DND-41 (cell line): ENCODE data around the gene RBFOX2.

ENCODE experiments used
- ATAC-seq: fragments of 200-7000 bp; cut with Tn5 transposase; 3 replicates; pipeline ENCODE4 v1.9.1; 2021; ENCODE audit warnings: low read depth; ENCODE audit not compliant: insufficient read depth
- DNase-seq: peaks from one replicate; pipeline ENCODE4 v3.0.0-alpha.2; 2020
- H2AFZ ChIP-seq: 2 replicates; pipeline ENCODE4 v1.6.0; 2012; ENCODE audit warnings: low read depth, low read length
- H3K27ac ChIP-seq: 2 replicates; pipeline ENCODE4 v1.5.1; 2012; ENCODE audit warnings: low read length, inconsistent platforms
- H3K27me3 ChIP-seq: fragments of 200-600 bp; sonication (generic); 2 replicates; pipeline ENCODE4 v1.6.0; 2012; ENCODE audit warnings: low read length, mild to moderate bottlenecking, inconsistent platforms; ENCODE audit not compliant: insufficient read depth, poor library complexity
- H3K36me3 ChIP-seq: 2 replicates; pipeline ENCODE4 v1.5.1; 2012; ENCODE audit warnings: low read length, inconsistent platforms; ENCODE audit not compliant: insufficient read depth
- H3K4me1 ChIP-seq: 2 replicates; pipeline ENCODE4 v1.5.1; 2012; ENCODE audit warnings: mild to moderate bottlenecking, low read length; ENCODE audit not compliant: insufficient read depth
- H3K4me2 ChIP-seq: 2 replicates; pipeline ENCODE4 v1.6.0; 2012; ENCODE audit warnings: mild to moderate bottlenecking, moderate library complexity, low read length, inconsistent platforms; ENCODE audit not compliant: insufficient read depth
- H3K4me3 ChIP-seq, 2 experiments: fragments of 200-600 bp in 1 of 2; shearing (Covaris generic) in 1 of 2; 2 replicates each; pipeline ENCODE4 v1.5.1; 2012 to 2016; ENCODE audit warnings: inconsistent platforms in 2 of 2, low read length in 2 of 2, mild to moderate bottlenecking in 2 of 2, low read depth in 1 of 2, moderate library complexity in 1 of 2
- H3K79me2 ChIP-seq: 2 replicates; pipeline ENCODE4 v1.6.0; 2012; ENCODE audit warnings: low read length, inconsistent platforms; ENCODE audit not compliant: insufficient read depth
- H3K9ac ChIP-seq: 2 replicates; pipeline ENCODE4 v1.6.0; 2012; ENCODE audit warnings: low read depth, mild to moderate bottlenecking, inconsistent platforms, low read length, moderate library complexity
- H3K9me3 ChIP-seq: 2 replicates; pipeline ENCODE4 v1.5.1; 2012; ENCODE audit warnings: low read length, moderate library complexity, mild to moderate bottlenecking, inconsistent platforms; ENCODE audit not compliant: insufficient read depth, severe bottlenecking
- H4K20me1 ChIP-seq: 2 replicates; pipeline ENCODE4 v1.6.0; 2012; ENCODE audit warnings: low read length; ENCODE audit not compliant: insufficient read depth
- EZH2 ChIP-seq: IDR thresholded peaks from 3 replicates; pipeline ENCODE4 v1.6.1; 2012; ENCODE audit warnings: borderline replicate concordance, low read depth, mild to moderate bottlenecking, moderate library complexity, low read length, inconsistent platforms; ENCODE audit not compliant: severe bottlenecking
- TF ChIP-seq, protein P1 (sequence below): IDR thresholded peaks from 2 replicates; pipeline ENCODE4 v1.5.1; 2012; ENCODE audit warnings: borderline replicate concordance, low read length, moderate library complexity, mild to moderate bottlenecking; ENCODE audit not compliant: poor library complexity, severe bottlenecking; ENCODE audit errors: extremely low read depth

RBFOX2 gene

DNA sequence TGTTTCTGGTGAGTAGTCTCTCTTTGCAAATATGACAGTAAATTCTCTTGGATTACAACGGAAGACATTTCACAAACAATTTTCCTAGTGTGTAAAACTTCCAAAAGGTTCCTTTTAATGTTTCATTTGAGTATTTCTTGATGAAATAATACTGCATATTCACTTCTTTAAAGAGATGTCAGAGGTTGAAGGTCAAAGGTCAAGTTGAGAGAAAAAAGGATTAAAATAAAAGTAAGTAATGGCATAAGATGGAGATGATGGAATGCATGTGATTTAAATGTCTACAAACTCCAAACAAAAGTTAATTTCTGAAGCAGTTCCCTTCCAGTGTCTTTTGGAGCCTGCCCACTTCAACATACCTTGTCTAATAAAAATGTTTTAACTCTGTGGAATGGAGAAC is 270.2 kb downstream of the RBFOX2 start:
- no peak overlapping the region for H2AFZ ChIP-seq
- H4K20me1 ChIP-seq = no peaks in the 10 kb centered on the region
- no peak for DNase-seq
- H3K27ac ChIP-seq = no peak overlapping the region
- H3K4me3 ChIP-seq = no peak overlapping the region
- H3K27me3 ChIP-seq = no peaks in the 10 kb centered on the region
- H3K4me2 ChIP-seq = no peak overlapping the region
- H3K79me2 ChIP-seq = no peaks in the 10 kb centered on the region
- no peaks in the 10 kb centered on the region for H3K9me3 ChIP-seq
- H3K4me1 ChIP-seq = no peaks in the 10 kb centered on the region
- H3K9ac ChIP-seq = no peak overlapping the region
- TF ChIP-seq, protein P1, sequence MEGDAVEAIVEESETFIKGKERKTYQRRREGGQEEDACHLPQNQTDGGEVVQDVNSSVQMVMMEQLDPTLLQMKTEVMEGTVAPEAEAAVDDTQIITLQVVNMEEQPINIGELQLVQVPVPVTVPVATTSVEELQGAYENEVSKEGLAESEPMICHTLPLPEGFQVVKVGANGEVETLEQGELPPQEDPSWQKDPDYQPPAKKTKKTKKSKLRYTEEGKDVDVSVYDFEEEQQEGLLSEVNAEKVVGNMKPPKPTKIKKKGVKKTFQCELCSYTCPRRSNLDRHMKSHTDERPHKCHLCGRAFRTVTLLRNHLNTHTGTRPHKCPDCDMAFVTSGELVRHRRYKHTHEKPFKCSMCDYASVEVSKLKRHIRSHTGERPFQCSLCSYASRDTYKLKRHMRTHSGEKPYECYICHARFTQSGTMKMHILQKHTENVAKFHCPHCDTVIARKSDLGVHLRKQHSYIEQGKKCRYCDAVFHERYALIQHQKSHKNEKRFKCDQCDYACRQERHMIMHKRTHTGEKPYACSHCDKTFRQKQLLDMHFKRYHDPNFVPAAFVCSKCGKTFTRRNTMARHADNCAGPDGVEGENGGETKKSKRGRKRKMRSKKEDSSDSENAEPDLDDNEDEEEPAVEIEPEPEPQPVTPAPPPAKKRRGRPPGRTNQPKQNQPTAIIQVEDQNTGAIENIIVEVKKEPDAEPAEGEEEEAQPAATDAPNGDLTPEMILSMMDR = no peak
- TF ChIP-seq EZH2 = no peak
- no peak for ATAC-seq
- H3K36me3 ChIP-seq = no peaks in the 10 kb centered on the region

DNA sequence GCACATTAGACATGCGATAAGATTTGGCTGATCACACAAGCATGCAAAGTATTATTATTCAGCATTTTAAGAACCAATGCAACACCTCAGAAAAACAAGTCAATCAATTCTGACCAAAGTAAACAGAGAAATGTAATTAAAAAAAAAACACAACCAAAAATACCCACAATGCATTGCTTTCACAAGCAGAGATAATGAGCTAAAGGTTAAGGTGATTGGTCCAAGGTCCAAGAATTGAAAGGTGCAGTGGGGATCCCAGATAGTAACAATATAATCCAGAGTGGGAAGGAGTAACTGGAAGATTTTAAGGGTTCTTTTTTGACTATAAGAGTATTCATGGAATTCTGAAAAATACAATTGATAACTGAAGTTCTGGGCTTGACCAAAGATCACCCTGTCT is 271.9 kb downstream of the RBFOX2 start:
- H3K36me3 ChIP-seq = no peaks in the 10 kb centered on the region
- TF ChIP-seq EZH2 = no peak
- TF ChIP-seq, protein P1 = no peak
- H3K4me1 ChIP-seq = no peaks in the 10 kb centered on the region
- H4K20me1 ChIP-seq = no peaks in the 10 kb centered on the region
- no peaks in the 10 kb centered on the region for H3K27me3 ChIP-seq
- no peak overlapping the region for H3K4me2 ChIP-seq
- ATAC-seq (no peak), DNase-seq (no peak)
- no peak overlapping the region for H2AFZ ChIP-seq
- H3K9ac ChIP-seq = no peak overlapping the region
- no peaks in the 10 kb centered on the region for H3K79me2 ChIP-seq
- no peak overlapping the region for H3K27ac ChIP-seq
- no peak overlapping the region for H3K4me3 ChIP-seq
- H3K9me3 ChIP-seq = no peaks in the 10 kb centered on the region

DNA sequence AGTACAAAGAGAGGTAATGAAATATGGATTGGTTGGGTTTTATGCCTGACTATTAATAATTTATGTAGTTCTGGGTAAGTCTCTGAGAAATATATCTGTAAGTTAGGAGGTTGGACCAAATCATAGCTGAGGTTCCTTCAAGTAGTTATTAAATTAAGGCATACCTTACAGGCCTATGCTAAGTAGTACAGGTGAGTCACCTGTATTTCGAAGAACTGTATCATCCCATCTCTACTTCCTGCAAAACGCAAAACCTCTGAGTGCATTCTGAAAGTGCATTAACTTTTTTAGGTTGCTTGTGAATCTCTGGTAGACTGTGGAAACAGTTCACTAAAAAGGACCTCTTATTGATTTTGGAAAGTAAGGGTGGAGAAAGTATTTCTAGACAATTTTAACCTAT is 273.9 kb downstream of the RBFOX2 start:
- Histone ChIP-seq H4K20me1 (no peaks in the 10 kb centered on the region), H3K27ac (no peak overlapping the region), H2AFZ (no peak overlapping the region), H3K4me2 (no peak overlapping the region), H3K36me3 (no peaks in the 10 kb centered on the region), H3K79me2 (no peaks in the 10 kb centered on the region), H3K9me3 (no peaks in the 10 kb centered on the region), H3K4me1 (no peaks in the 10 kb centered on the region), H3K27me3 (no peaks in the 10 kb centered on the region), H3K4me3 (no peak overlapping the region), H3K9ac (no peak overlapping the region)
- TF ChIP-seq, protein P1 = no peak
- TF ChIP-seq EZH2 = no peak
- DNase-seq = no peak
- ATAC-seq = no peak

DNA sequence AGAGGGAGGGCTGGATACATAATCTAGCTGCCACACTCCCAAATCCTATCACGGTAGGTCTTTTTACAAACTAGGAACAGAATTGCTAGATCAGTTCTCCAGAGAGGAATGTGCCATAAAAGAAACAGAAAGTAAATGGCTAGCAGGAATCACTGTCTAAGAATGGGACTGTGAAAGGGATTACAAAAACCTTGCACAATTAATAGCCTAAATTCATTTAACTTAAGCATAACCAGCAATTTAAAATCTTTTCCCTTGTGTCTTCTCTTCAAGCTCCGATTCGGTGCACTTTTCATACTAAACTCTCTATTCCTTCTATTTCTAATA is 275.8 kb downstream of the RBFOX2 start:
- no peaks in the 10 kb centered on the region for H3K79me2 ChIP-seq
- no peak overlapping the region for H2AFZ ChIP-seq
- no peaks in the 10 kb centered on the region for H4K20me1 ChIP-seq
- H3K4me2 ChIP-seq = no peak overlapping the region
- no peak overlapping the region for H3K9ac ChIP-seq
- ATAC-seq (no peak), DNase-seq (no peak)
- no peaks in the 10 kb centered on the region for H3K9me3 ChIP-seq
- H3K4me1 ChIP-seq = no peaks in the 10 kb centered on the region
- no peaks in the 10 kb centered on the region for H3K27me3 ChIP-seq
- H3K27ac ChIP-seq = no peak overlapping the region
- no peak overlapping the region for H3K4me3 ChIP-seq
- TF ChIP-seq, protein P1 = no peak
- no peak for TF ChIP-seq EZH2
- no peaks in the 10 kb centered on the region for H3K36me3 ChIP-seq
